22Rv1 (cell line): ENCODE measurements around the gene MGAT5B.

Experiments used
- CTCF ChIP-seq: fragments of 450-650 bp; IDR thresholded peaks from 2 replicates; pipeline ENCODE4 v1.5.1; 2017; ENCODE audit warnings: mild to moderate bottlenecking
- ZFX ChIP-seq: fragments of 450-650 bp; IDR thresholded peaks from 2 replicates; pipeline ENCODE4 v1.6.1; 2017; ENCODE audit warnings: antibody characterized with exemption, borderline replicate concordance

- TF ChIP-seq CTCF (no peak), ZFX (no peak)
Measured at GRCh38 chr17:76993651-76994050, 125.4 kb downstream of the MGAT5B start.
